Fibroblast of lung (primary cell): ENCODE measurements around the gene VSIG10L.

Source experiments
- EZH2 ChIP-seq: IDR thresholded peaks from 2 replicates; pipeline ENCODE4 v1.5.1; 2012; ENCODE audit warnings: low read length, control low read depth, mild to moderate bottlenecking; ENCODE audit errors: missing control alignments
- TF ChIP-seq, protein P1 (sequence below), 2 donors: IDR thresholded peaks in 1 of 2; conservative IDR thresholded peaks in 1 of 2; 1 replicate in 1 of 2; 2 replicates in 1 of 2; pipeline ENCODE4 v1.5.1; 2011 to 2012; ENCODE audit warnings: low read length in 2 of 2, control low read depth in 1 of 2, inconsistent platforms in 1 of 2, low read depth in 1 of 2, mild to moderate bottlenecking in 1 of 2

DNA sequence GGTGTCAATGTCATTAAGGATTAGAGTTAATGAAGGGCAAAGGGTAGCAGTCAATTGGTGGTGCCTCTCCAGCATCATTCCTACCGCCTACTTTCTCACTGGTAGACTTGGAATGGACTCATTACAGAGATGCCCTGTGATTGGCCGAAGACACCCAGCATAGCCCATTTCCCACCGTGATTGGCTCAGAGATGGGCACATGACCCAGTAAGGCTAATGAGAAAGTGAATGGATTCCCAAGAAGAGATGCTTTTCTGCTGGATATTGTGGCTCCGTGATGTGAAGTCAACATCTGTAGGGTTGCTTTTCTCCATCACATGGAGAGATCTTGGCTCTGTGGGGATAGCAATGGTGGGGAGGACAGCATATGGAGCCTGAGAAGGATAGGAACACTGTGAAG is 11.6 kb downstream of the VSIG10L start:
- TF ChIP-seq, protein P1, sequence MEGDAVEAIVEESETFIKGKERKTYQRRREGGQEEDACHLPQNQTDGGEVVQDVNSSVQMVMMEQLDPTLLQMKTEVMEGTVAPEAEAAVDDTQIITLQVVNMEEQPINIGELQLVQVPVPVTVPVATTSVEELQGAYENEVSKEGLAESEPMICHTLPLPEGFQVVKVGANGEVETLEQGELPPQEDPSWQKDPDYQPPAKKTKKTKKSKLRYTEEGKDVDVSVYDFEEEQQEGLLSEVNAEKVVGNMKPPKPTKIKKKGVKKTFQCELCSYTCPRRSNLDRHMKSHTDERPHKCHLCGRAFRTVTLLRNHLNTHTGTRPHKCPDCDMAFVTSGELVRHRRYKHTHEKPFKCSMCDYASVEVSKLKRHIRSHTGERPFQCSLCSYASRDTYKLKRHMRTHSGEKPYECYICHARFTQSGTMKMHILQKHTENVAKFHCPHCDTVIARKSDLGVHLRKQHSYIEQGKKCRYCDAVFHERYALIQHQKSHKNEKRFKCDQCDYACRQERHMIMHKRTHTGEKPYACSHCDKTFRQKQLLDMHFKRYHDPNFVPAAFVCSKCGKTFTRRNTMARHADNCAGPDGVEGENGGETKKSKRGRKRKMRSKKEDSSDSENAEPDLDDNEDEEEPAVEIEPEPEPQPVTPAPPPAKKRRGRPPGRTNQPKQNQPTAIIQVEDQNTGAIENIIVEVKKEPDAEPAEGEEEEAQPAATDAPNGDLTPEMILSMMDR (conservative IDR thresholded peaks at IDR 0.05 in 1 of 2, IDR thresholded peaks at IDR 0.05 in 1 of 2; ENCODE audit: low read depth in 1 of 2, low read length in 2 of 2) = no peak
- TF ChIP-seq EZH2 = no peak
